Tibial nerve (tissue), 4 donors: Measurements from ENCODE around the gene MINDY3.

Source experiments
- CTCF ChIP-seq, 5 experiments: fragments of 200-600 bp in 3 of 5; fragments of 450-650 bp in 2 of 5; sonication (generic) in 3 of 5; IDR thresholded peaks; one replicate each; pipeline ENCODE4 v1.5.1; 2016 to 2019; ENCODE audit warnings: antibody characterized with exemption in 5 of 5, mild to moderate bottlenecking in 3 of 5, moderate library complexity in 2 of 5
- EP300 ChIP-seq, 2 donors: sonication (generic); formaldehyde crosslinking; IDR thresholded peaks; one replicate each; pipeline ENCODE4 v1.6.1; 2017; ENCODE audit warnings: antibody characterized with exemption in 2 of 2, mild to moderate bottlenecking in 1 of 2
- POLR2A ChIP-seq, 2 donors: fragments of 450-650 bp; IDR thresholded peaks; one replicate each; pipeline ENCODE4 v1.6.1; 2017; ENCODE audit warnings: antibody characterized with exemption in 2 of 2, mild to moderate bottlenecking in 2 of 2, moderate library complexity in 2 of 2

DNA sequence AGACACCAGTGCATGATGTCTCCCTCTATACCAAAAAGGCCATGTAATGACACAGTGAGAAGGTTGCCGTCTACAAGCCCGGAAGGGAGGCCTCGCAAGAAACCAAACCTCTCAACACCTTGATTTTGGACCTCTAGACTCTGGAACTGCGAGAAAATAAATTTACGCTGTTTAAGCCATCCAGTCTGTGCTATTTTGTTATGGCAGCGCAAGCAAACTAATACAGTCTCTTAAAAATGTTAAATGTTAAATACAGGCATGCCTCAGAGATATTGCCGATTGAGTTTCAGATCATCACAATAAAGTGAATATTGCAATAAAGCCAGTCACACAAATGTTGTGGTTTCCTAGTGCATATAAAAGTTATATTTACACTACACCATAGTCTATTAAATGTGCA lies 5.0 kb upstream of the MINDY3 start:
- no peak for TF ChIP-seq POLR2A (IDR thresholded peaks at IDR 0.05)
- no peak for TF ChIP-seq CTCF (IDR thresholded peaks at IDR 0.05)
- no peak for TF ChIP-seq EP300 (IDR thresholded peaks at IDR 0.05)
